PC-3 (cell line): ENCODE measurements around the gene COG3. TPM values are rescaled to one million over a fixed set of nuclear protein-coding genes. Genes with fewer than 3 reads are reported as not detected.

Source experiments
- ATAC-seq: fragments of 200-7000 bp; cut with Tn5 transposase; 2 replicates; pipeline ENCODE4 v1.9.1; 2020; ENCODE audit warnings: mild to moderate bottlenecking, moderate library complexity
- BruUV-seq: library from RNA; stranded (reverse); fragments of 400-500 nt; replicated peaks from 2 replicates; lab custom pipeline; 2021; lab: Mats Ljungman, UMichigan
- CTCF ChIA-PET: fragments of 300-600 bp; sonication (Branson Sonifier 250); formaldehyde crosslinking; loops from one replicate; lab custom pipeline; 2022; ENCODE audit warnings: antibody characterized with exemption; lab: Charles Lee
- POLR2A ChIA-PET: fragments of 300-600 bp; sonication (Branson Sonifier 250); formaldehyde crosslinking; loops from one replicate; lab custom pipeline; 2022; ENCODE audit warnings: antibody characterized with exemption; ENCODE audit not compliant: unreplicated experiment; lab: Charles Lee
- DNase-seq: peaks from one replicate; pipeline ENCODE4 v3.0.0-alpha.2; 2015
- H2AFZ ChIP-seq: fragments of 300-600 bp; sonication (generic); 2 replicates; pipeline ENCODE4 v1.6.0; 2016; ENCODE audit warnings: antibody characterized with exemption, low read length
- H3F3A ChIP-seq: fragments of 300-600 bp; sonication (generic); one replicate; pipeline ENCODE4 v1.6.0; 2017; ENCODE audit warnings: antibody characterized with exemption, low read length, control low read depth, mild to moderate bottlenecking; ENCODE audit not compliant: unreplicated experiment
- H3K27ac ChIP-seq: fragments of 300-600 bp; sonication (generic); 2 replicates; pipeline ENCODE4 v1.5.1; 2016; ENCODE audit warnings: mild to moderate bottlenecking, low read length
- H3K27me3 ChIP-seq: fragments of 300-600 bp; sonication (generic); 2 replicates; pipeline ENCODE4 v1.6.1; 2016; ENCODE audit warnings: low read length, mixed read lengths
- H3K36me3 ChIP-seq: fragments of 300-600 bp; sonication (generic); 2 replicates; pipeline ENCODE4 v1.6.1; 2016; ENCODE audit warnings: low read depth, mixed run types, low read length, mixed read lengths
- H3K4me1 ChIP-seq: fragments of 300-600 bp; sonication (generic); 2 replicates; pipeline ENCODE4 v1.5.1; 2016; ENCODE audit warnings: low read length; ENCODE audit not compliant: insufficient read depth
- H3K4me2 ChIP-seq: fragments of 300-600 bp; sonication (generic); 2 replicates; pipeline ENCODE4 v1.6.0; 2016; ENCODE audit warnings: low read length
- H3K4me3 ChIP-seq: fragments of 300-600 bp; sonication (generic); 2 replicates; pipeline ENCODE4 v1.5.1; 2016; ENCODE audit warnings: mild to moderate bottlenecking, low read length, mixed read lengths
- H3K79me2 ChIP-seq: fragments of 300-600 bp; sonication (generic); 2 replicates; pipeline ENCODE4 v1.6.1; 2017; ENCODE audit warnings: low read length, mixed read lengths
- H3K9ac ChIP-seq: fragments of 300-600 bp; sonication (generic); 2 replicates; pipeline ENCODE4 v1.6.0; 2016; ENCODE audit warnings: mild to moderate bottlenecking, low read length
- H3K9me2 ChIP-seq: fragments of 300-600 bp; sonication (generic); replicated peaks from 2 replicates; pipeline ENCODE4 v1.6.1; 2016; ENCODE audit warnings: mixed run types, low read length, mixed read lengths
- H3K9me3 ChIP-seq: fragments of 300-600 bp; sonication (generic); 2 replicates; pipeline ENCODE4 v1.6.1; 2016; ENCODE audit warnings: low read length, mixed read lengths
- H4K20me1 ChIP-seq: fragments of 300-600 bp; sonication (generic); 2 replicates; pipeline ENCODE4 v1.6.1; 2016; ENCODE audit warnings: low read length, mixed read lengths
- EZH2 ChIP-seq: fragments of 300-600 bp; sonication (generic); IDR thresholded peaks from one replicate; pipeline ENCODE4 v1.6.1; 2017; ENCODE audit warnings: antibody characterized with exemption, mild to moderate bottlenecking, low read length; ENCODE audit not compliant: unreplicated experiment
- EZH2phosphoT487 ChIP-seq: fragments of 300-600 bp; sonication (generic); IDR thresholded peaks from 2 replicates; pipeline ENCODE4 v1.6.1; 2018; ENCODE audit warnings: mild to moderate bottlenecking, antibody characterized with exemption, low read length, borderline replicate concordance
- intact Hi-C: fragments of 100-400 bp; cut with micrococcal nuclease; formaldehyde crosslinking; loops from 2 replicates; pipeline ENCODE4 v1.9.0; 2023
- total RNA-seq: library from RNA; depleted of rRNA; stranded (reverse); fragments of >200 nt; gene quantifications from 2 replicates; pipeline ENCODE4 v1.2.3, GENCODE V29; 2014
- TF ChIP-seq, protein P1 (sequence below): fragments of 300-600 bp; sonication (generic); conservative IDR thresholded peaks from 2 replicates; pipeline ENCODE4 v1.5.1; 2017; ENCODE audit warnings: antibody characterized with exemption, low read depth, mild to moderate bottlenecking, low read length

Gene COG3
- total RNA-seq, 1 experiment from 2014 or later, result 28.8 TPM

DNA sequence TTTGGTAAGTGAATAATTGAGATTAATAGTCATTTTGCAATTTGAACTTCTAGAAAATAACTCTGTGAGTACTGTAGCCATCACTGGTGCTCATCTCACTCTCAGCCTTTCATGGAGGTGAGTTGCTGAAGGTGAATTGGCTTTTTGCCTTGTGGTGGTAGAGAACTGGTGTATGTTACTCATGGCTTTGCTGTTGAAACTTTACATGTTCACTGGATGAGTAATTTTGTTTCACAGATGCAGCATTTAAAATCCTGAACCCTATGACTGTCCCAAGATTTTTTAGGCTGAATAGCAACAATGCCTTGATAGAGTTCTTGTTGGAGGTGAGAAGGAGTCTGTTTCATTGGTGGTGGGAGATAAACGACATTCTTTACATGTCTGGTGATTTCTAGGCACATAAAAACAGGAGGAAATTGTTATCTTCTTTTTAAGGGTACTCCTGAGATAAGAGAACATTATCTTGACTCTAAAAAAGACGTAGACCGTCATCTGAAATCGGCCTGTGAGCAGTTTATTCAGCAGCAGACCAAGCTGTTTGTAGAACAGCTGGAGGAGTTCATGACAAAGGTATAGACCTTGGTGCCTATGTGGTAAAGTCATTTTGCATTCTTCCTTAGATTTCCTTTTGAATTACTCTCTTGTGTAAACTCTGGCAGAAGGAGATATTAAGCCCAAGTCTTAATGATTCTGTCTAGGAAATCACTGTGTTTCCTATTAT lies 53.9 kb downstream of the COG3 start:
- Histone ChIP-seq H2AFZ (no peak overlapping the region), H3F3A (no peaks in the 10 kb centered on the region), H3K27me3 (no peaks in the 10 kb centered on the region), H3K9me2 (no peaks in the 10 kb centered on the region), H3K4me1 (peaks cover 46% of the 10 kb centered on the region), H3K27ac (0 out of 2 replicates have a peak overlapping the region, but pooled peaks have one; percentile 37), H3K9me3 (no peaks in the 10 kb centered on the region), H3K4me3 (no peak overlapping the region), H4K20me1 (no peaks in the 10 kb centered on the region), H3K9ac (no peak overlapping the region), H3K4me2 (no peak overlapping the region), H3K79me2 (no peaks in the 10 kb centered on the region), H3K36me3 (peaks cover 30% of the 10 kb centered on the region)
- intact Hi-C loops, result no loop called here
- ChIA-PET POLR2A (no interaction called here), CTCF (no interaction called here)
- TF ChIP-seq EZH2phosphoT487 (no peak), EZH2 (no peak)
- TF ChIP-seq, protein P1, sequence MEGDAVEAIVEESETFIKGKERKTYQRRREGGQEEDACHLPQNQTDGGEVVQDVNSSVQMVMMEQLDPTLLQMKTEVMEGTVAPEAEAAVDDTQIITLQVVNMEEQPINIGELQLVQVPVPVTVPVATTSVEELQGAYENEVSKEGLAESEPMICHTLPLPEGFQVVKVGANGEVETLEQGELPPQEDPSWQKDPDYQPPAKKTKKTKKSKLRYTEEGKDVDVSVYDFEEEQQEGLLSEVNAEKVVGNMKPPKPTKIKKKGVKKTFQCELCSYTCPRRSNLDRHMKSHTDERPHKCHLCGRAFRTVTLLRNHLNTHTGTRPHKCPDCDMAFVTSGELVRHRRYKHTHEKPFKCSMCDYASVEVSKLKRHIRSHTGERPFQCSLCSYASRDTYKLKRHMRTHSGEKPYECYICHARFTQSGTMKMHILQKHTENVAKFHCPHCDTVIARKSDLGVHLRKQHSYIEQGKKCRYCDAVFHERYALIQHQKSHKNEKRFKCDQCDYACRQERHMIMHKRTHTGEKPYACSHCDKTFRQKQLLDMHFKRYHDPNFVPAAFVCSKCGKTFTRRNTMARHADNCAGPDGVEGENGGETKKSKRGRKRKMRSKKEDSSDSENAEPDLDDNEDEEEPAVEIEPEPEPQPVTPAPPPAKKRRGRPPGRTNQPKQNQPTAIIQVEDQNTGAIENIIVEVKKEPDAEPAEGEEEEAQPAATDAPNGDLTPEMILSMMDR, result no peak
- DNase-seq (peak; percentile 79), ATAC-seq (peak; percentile 38)
- BruUV-seq, result no TSS peak

DNA sequence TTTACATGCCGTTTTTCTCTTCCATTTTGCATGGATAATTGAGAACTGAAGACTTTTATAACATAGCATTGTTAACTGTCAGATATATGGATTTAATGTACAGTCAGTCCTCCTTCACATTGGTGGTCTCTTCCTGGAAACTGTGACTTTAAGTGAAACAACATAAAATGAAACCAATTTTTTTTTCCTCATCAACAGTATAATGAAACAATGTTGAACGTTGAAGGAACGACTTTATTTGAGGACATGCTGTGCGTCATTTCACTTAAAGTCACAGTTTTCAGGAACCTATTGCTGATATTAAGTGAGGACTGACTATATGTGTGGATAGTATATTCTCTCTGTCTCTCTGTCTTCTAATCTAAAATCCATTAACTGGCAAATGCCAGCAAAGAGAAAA lies 54.8 kb downstream of the COG3 start:
- Histone ChIP-seq H3K9me2 (no peaks in the 10 kb centered on the region), H3K4me1 (peaks cover 46% of the 10 kb centered on the region), H3K9me3 (no peaks in the 10 kb centered on the region), H3K27me3 (no peaks in the 10 kb centered on the region), H3K79me2 (no peaks in the 10 kb centered on the region), H3K27ac (no peak overlapping the region), H3K9ac (no peak overlapping the region), H4K20me1 (no peaks in the 10 kb centered on the region), H3K4me3 (no peak overlapping the region), H3F3A (no peaks in the 10 kb centered on the region), H3K4me2 (no peak overlapping the region), H3K36me3 (peaks cover 38% of the 10 kb centered on the region), H2AFZ (no peak overlapping the region)
- ChIA-PET POLR2A (no interaction called here), CTCF (no interaction called here)
- no peak for TF ChIP-seq EZH2phosphoT487
- TF ChIP-seq, protein P1, result no peak
- no peak for DNase-seq
- no TSS peak for BruUV-seq
- ATAC-seq, result no peak
- intact Hi-C loops, result no loop called here

DNA sequence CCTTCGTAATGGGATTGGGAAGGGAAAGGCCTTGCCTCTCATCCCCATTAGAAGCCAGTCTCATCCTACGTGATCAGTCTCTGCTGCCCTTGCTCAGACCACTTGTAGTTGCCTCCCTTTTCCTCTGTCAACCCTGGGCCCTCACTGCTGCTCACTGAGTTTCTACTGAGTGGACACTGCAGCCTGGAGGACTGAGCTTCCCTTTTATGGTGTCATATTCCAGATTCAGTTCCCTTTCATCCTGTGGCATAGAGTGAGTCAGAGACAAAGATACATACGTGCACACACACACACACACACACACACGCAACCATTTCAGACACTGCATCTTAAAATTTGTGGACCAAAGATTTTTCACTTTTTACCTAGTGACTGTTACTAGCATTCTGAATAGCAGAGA lies 56.6 kb downstream of the COG3 start:
- no TSS peak for BruUV-seq
- DNase-seq (peak; percentile 79), ATAC-seq (peak; percentile 97)
- Histone ChIP-seq H3K9me2 (no peaks in the 10 kb centered on the region), H3K36me3 (peaks cover 44% of the 10 kb centered on the region), H3K4me3 (no peak overlapping the region), H4K20me1 (no peaks in the 10 kb centered on the region), H3K9ac (no peak overlapping the region), H2AFZ (no peak overlapping the region), H3F3A (no peaks in the 10 kb centered on the region), H3K9me3 (no peaks in the 10 kb centered on the region), H3K27me3 (no peaks in the 10 kb centered on the region), H3K4me2 (0 out of 2 replicates have a peak overlapping the region, but pooled peaks have one; percentile 16), H3K79me2 (no peaks in the 10 kb centered on the region), H3K27ac (peak overlapping the region; percentile 52), H3K4me1 (peaks cover 48% of the 10 kb centered on the region)
- CTCF ChIA-PET, result no interaction called here
- POLR2A ChIA-PET, result interaction anchor here (0.6 kb wide), 1 partner anchor 353 kb away, joined by 3 read pairs; no protein-coding TSS in a partner anchor
- intact Hi-C loops, result no loop called here
- TF ChIP-seq EZH2, result no peak
- TF ChIP-seq, protein P1, result no peak
- no peak for TF ChIP-seq EZH2phosphoT487
